Stimulated activated CD4-positive, alpha-beta T cell treated with anti-CD3 and anti-CD28 coated beads, TNF-alpha, amount 100 ng/mL, for 1 hour (primary cell): ENCODE measurements around the gene NAP1L3.

ENCODE experiments used
- DNase-seq, 3 donors: peaks; one replicate each; pipeline ENCODE4 v3.0.0-alpha.2; 2020; ENCODE audit warnings: low read depth in 3 of 3, low spot score in 1 of 3

The NAP1L3 gene

GRCh38 chrX:93673056-93673868, at the start of gene NAP1L3:
NAP1L3 (minus strand) TSS chrX:93673578; CDS start chrX:93673304, 274 bp downstream.
- DNase-seq, result peak in 2 of 3 donors; percentile 25 to 27

GRCh38 chrX:93711076-93711475, 37.7 kb upstream of the NAP1L3 start:
- DNase-seq, result no peak

GRCh38 chrX:93703701-93704100, 30.3 kb upstream of the NAP1L3 start:
- DNase-seq, result no peak

- no peak for DNase-seq
Measured at GRCh38 chrX:93695981-93696380, 22.6 kb upstream of the NAP1L3 start.

- no peak for DNase-seq
Measured at GRCh38 chrX:93673869-93674271, 492 bp upstream of the NAP1L3 start, which contains the start of gene FAM133A. FAM133A (plus strand) TSS chrX:93674206; CDS start chrX:93709420, 35,214 bp downstream.

- no peak for DNase-seq
Measured at GRCh38 chrX:93660575-93660974, 12.8 kb downstream of the NAP1L3 start.

GRCh38 chrX:93649381-93649780, 24.0 kb downstream of the NAP1L3 start:
- DNase-seq, result no peak

GRCh38 chrX:93637591-93637990, 35.8 kb downstream of the NAP1L3 start:
- DNase-seq, result no peak
